Left renal cortex interstitium (tissue), 4 donors: ENCODE results near the gene FRAS1. TPM values are rescaled to one million over a fixed set of nuclear protein-coding genes. Genes with fewer than 3 reads are reported as not detected.
"Not testable (repeated sequence)": the region's sequence is repeated elsewhere in the genome, so short reads cannot be mapped to it uniquely, and the experiment has no call there.

ENCODE experiments used
- DNase-seq, 4 donors: peaks; one replicate each; pipeline ENCODE4 v3.0.0-alpha.2; 2013; ENCODE audit warnings: low read depth in 4 of 4, low spot score in 2 of 4, missing footprints in 1 of 4
- polyA plus RNA-seq, 4 donors: library from polyadenylated mRNA; unstranded; fragments of 120-200 nt; gene quantifications; one replicate each; pipeline ENCODE4 v1.2.1, GENCODE V29; 2013; ENCODE audit not compliant: insufficient read length in 4 of 4

Gene FRAS1
- polyA plus RNA-seq, 4 donors: 54.6 to 82.6 (median 69.7) TPM

GRCh38 chr4:78099058-78099457 is 41.9 kb downstream of the FRAS1 start:
- no peak for DNase-seq

GRCh38 chr4:78100060-78100459 is 42.9 kb downstream of the FRAS1 start:
- no peak for DNase-seq

- no peak for DNase-seq
Measured at GRCh38 chr4:78119698-78120097, 62.6 kb downstream of the FRAS1 start.

DNA sequence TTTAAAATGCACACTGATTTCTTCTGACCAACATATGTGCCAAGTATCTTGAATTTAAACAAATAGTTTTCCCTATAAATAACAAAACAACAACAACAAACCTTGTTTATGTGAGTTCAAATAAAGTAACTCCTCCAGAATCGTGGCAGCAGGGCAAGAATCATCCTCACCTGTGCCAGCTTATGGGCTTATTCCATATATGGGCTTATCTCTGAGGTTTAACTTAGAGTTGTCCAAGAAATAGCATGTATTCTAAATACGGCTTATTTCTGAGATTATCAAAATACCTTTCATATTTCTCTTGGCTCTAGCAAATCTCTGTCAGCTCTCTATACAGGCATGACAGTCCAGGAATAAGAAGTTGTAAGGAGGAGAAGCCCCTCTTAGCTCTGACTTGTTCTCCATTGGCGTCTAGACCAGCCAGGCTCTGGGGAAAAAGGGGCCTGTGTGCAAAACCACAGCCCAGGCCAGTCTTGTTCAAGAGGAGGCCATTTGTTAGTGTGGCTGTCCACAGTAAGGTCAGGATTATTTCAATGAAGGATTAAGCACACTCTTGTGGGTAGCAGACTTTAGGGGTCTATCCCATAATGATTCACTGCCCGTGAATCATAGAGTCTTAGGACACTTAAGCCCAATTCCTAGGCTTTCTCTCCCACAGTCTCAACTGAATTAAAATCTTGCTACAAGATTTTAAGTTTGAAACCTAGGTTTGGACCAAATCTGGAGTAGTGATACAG is 63.2 kb downstream of the FRAS1 start:
- DNase-seq: no peak

DNA sequence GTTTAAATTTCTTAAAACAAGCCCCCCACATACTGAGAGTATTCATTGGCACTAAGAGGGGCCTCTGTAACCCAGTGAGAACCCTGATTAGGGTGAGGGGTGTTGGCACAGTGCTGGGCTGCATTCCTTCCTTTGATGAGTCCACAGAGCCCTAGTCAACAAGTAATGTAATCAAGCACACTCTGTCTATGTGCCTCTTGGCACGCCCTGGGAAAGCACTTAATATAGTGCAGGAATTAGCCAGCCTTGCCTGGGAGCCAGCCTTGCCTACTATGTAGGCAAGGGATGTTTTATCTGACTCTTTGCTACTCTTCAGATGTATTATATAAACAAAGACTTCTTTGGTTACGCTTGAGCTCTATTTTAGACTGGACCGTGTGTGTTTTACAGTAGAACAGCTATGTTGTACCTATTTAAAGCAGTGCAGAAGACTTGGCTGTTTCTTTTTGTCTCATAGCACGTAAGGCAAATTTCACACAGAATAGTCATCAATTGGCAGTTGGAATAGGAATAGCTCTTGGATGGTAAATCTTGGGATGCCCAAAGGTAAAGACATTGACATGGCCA is 64.3 kb downstream of the FRAS1 start:
- DNase-seq: no peak

GRCh38 chr4:78125834-78126331 is 68.8 kb downstream of the FRAS1 start:
- not testable (repeated sequence) for DNase-seq

GRCh38 chr4:78129383-78130108 is 72.4 kb downstream of the FRAS1 start:
- no peak for DNase-seq

GRCh38 chr4:78131403-78131802 is 74.3 kb downstream of the FRAS1 start:
- DNase-seq: no peak

DNA sequence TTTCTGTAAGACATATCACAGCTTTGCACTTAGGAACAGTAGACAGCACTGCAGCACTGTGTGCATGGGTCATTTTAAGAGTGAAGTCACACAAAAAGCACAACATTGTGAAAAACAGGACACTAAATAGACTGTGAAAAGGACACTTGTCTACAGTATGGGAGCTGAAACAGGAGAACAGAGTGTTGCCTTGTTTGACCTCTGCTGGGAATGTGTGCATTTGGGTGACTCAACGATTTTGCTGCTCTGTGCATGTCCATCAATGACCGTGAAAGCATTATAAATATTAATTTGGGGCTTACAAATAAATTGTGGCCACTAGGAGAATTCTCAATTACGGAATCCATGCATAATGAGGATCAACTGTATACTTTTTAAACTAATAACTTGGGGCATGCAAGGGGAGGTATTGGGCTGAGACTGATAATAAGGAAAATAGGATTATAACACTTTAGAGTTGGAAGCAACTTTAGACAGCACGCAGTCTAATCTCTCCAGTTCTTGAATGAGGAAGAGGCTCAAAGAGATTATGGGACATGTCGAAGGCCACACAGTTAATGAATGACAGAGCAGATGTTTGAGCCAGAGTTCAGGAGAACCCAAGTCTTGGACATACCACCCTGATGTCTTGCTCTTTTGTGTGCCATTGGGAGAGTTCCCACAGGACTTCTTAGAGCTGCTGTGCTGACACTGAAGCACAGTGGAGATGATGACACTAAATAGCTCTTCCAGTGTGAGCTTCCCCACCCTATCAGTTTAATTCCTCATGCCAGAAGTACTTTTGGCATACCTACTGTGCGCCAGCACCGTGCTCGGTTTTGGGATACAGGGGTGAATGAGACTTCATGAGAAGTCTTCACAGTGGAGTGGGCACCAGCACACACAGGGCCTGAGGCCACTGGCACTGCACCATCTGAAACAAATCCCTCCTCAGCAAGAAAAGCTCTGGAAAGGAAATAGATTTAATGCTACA is 79.3 kb downstream of the FRAS1 start:
- no peak for DNase-seq

- DNase-seq: no peak
Measured at GRCh38 chr4:78137532-78137931, 80.4 kb downstream of the FRAS1 start.

DNA sequence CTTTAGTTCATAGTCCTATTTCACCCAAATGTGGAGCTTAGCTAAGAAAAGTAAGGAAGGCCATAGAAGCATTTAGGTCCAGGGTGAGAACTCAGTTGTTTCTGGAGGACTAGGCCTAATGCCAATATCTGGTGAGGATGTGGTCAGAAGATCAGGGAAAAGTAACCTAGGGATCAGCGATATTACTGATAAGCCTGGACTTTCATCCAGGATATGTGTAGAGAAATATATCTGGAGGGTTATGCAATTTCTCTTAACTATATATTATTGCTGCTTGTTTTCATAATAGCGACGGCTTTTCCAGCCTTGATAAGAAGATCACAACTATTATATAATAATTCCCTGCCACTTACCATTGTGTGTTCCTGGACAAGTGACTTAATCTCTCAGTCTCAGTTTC is 81.1 kb downstream of the FRAS1 start:
- DNase-seq: no peak

DNA sequence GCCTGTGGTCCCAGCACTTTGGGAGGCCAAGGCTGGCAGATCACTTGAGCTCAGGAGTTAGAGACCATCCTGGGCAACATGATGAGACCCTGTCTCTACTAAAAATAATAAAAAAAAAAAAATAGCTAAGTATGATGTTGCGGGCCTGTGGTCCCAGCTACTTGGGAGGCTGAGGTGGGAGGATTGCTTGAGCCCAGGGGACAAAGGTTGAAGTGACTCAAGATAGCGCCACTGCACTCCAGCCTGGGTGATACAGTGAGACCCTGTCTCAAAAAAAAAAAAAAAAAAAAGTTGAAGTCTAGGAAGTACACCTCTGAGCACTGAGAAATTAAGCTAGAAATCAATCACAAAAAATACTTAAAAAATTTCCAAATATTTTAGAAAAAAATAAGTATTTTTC is 86.5 kb downstream of the FRAS1 start:
- DNase-seq: no peak

DNA sequence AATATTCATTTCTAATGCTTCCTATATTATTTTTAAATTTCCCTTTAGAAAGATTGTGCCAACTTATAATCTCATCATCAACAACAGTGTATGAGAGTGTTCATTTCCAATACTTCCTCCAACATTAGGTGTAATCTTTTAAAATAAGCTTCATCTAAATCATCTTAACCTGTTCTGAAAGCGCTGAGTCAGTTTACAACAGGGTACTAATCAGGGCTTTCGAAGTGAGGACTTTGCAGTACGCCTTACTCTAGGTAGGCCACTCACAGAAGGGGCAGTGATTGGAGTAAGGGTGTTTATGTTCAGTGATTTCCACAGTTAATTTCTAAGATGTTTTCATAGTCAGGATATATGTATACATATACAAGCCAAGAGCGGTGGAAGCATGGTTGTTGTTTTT is 87.9 kb downstream of the FRAS1 start:
- no peak for DNase-seq

DNA sequence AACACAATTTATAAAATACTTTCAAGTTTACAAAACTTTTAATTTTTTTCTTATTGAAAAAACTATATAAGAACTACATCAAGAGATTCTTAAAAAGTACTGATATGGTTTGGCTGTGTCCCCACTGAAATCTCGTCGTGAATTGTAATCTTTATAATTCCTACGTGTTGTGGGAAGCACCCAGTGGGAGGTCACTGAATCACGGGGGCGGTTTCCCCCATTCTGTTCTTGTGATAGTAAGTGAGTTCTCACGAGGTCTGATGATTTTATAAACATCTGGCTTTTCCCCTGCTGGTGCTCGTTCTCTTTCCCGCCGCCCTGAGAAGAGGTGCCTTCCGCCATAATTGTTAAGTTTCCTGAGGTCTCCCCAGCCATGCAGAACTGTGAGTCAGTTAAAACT is 88.5 kb downstream of the FRAS1 start:
- DNase-seq: no peak

DNA sequence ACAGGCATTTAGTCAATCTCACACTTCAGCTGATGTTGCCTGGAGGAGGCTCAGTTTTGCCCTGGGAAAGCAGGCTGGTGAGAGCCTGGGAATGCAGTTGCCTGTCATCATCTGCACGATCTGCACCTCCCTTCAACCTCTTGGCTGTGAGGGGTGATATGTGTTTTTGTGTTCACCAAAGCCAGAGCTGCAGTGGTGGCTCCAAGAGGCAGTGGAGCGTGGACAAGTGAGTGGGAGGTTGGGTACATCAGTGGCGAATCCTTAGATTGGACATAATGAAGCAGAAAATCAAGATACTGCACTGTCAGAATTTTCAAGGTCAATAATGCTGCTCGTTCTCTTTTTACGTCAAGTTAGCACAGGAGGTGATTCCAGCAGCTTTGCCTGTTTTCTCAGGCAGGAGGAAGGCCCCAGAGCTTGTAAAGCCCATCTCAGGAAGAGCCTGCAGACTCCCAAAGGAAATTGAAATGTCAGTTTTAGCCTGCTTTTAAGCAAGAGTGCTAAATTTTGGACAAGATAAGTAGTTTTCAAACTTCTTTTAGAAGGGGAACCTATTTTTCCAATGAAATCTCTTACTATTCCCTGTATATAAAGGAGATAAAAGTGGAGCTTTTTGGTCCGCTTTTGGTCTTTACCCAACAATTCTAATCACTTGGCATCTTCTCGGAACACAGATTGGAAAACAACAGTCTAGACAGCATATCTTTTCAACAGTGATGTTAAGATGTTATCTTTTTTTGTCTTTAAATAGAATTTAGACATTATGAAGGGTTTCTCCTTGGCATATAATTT is 92.8 kb downstream of the FRAS1 start:
- peak in 2 of 4 donors; percentile 54 to 58 for DNase-seq

- peak in 2 of 4 donors; percentile 40 to 48 for DNase-seq
Measured at GRCh38 chr4:78150543-78150864, 93.4 kb downstream of the FRAS1 start.

GRCh38 chr4:78152795-78153194 is 95.7 kb downstream of the FRAS1 start:
- no peak for DNase-seq

DNA sequence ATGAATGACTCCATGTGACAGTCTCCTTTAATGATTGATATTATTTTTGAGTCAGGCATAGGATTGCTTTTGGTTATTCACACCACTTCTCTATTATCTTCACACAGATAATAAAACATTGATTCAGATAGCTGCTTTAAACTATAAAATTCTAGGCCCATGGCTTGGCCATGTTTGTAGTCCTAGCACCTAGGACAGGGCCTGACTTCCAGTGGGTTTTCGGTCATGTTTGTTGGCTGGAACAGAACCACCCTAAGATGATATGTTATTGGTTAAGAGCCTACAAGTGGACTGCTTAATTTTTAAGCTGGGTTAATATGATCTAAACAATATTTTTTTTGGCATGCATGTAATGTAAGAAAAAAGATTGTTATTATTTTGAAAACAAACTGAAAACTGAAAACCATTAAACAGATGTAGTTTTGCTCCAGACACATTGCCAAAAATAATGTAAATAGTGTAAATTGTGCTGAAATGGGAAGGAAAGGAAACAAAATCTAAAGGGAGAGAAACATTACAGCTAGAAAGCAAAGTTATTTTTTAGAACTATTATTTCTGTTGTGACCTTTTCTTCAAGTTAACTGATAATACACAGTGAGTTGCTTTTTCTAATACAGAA is 98.0 kb downstream of the FRAS1 start:
- no peak for DNase-seq

DNA sequence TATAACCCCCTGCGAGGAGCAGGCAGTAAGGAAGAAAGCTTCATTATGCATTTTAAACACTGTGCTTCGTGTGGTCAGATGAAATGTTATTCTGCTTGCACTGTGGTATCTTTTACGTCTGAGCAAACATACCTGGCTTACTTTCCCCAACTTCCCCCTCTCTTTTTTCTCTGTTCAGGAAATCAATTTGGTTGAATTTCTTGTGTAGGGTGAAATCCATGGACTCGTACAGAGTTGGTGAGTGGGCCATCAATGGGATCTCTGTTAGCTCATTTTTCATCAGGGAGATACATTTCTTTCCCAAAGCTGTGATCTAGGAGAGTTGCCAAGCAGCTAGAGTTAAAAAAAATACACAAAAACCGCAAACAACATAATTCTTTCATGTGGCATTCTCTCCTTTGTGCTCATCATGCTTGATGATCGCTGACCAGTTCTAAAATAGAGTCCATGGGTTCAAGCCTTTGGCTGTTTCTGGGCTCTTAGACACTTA is 98.5 kb downstream of the FRAS1 start:
- no peak for DNase-seq
